NCI-H82 treated with DMSO at 0.1 percent for 48 hours (cell line): ENCODE results near the gene NACC1.

Source experiments
- DNase-seq: peaks from one replicate; lab custom pipeline; 2025; ENCODE audit not compliant: unreplicated experiment; lab: John Stamatoyannopoulos, UW

NACC1 gene

DNA sequence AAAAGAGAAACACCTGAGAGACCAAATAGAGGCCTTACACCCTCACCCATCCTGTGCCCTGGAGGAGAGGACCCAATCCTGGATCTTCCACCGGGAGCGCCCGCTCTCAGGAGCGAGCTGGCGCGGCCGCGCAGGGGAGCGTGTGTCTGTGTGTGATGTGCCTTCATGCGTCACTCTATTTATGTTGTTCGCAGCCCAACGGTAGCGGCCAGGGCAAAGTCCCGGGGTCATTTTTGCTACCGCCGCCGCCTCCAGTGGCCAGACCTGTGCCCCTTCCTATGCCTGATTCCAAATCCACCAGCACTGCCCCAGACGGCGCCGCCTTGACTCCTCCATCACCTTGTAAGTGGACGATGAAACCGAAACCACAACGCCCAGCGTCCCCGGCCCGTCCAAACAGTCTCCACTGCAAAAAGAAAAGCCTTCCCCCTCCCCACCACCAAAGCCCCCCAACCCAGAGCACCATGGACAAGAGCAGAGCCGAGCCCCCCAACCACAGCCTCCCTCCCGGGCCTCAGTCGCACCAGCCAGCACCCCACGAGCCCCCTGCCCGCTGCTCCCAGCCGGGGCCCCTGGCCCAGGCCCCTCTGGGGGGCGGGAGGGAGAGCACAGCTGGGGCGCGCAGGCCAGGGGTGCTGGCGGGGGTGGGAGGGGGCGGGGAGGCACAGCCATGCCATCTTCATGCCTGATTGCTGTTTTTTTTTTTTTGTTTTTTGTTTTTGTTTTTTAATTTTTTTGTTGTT is 30.1 kb upstream of the NACC1 start:
- DNase-seq: no peak

- DNase-seq: no peak
These were observed 28.8 kb upstream of the NACC1 start for GRCh38 chr19:13089139-13089856.

GRCh38 chr19:13089857-13090507 is 28.1 kb upstream of the NACC1 start:
- DNase-seq: no peak

- peak; percentile 70 for DNase-seq
These were observed 27.4 kb upstream of the NACC1 start for GRCh38 chr19:13090511-13091231.

GRCh38 chr19:13091400-13092157 is 26.5 kb upstream of the NACC1 start:
- DNase-seq: no peak

DNA sequence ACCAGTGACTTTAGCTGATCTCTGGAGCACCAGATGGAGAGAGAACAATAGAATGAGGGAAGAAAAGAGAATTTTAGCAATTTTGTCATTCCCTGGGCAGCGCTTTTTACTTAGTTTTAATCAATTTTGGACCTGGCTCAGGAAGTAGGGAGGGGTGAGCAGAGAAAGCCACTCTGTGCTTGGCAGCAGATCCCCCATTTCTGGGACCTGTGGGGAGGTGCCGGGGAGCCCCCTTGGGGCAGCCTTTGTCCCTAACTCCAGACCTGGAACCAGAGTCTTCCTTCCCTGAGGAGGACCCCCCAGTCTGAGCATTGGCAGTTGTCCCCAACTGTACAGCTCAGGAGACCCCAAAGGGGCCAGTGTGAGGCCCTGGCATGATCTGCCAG is 25.9 kb upstream of the NACC1 start:
- no peak for DNase-seq

DNA sequence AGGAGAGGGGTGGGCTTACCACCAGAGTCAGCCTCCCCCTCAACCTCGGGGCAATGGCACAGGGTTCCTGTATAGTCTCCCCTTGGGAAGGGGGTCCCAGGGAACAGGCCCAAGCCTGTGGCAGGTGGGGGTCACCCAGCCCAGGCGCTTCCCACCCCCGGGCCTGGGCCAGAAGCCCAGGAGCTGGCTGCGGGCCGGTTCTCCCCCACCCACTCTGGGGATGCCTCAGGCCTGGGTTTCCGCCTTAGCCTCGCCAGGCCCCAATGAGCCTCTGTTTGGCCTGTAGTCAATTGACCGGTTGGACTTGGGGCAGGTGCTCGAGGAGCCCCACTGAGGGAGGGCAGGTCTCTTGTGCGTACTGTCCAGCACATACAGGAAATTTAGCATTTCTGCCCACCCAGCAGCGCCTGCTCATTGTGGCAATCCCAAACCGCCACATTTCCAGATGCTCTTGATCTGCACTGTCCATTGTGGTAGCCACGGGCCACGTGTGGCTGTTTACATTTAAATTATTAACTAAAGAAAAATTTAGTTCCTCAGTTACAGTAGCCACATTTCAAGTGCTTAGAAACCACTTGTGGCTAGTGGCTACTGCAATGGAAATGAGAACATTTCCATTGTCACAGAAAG is 25.3 kb upstream of the NACC1 start:
- DNase-seq: no peak

DNA sequence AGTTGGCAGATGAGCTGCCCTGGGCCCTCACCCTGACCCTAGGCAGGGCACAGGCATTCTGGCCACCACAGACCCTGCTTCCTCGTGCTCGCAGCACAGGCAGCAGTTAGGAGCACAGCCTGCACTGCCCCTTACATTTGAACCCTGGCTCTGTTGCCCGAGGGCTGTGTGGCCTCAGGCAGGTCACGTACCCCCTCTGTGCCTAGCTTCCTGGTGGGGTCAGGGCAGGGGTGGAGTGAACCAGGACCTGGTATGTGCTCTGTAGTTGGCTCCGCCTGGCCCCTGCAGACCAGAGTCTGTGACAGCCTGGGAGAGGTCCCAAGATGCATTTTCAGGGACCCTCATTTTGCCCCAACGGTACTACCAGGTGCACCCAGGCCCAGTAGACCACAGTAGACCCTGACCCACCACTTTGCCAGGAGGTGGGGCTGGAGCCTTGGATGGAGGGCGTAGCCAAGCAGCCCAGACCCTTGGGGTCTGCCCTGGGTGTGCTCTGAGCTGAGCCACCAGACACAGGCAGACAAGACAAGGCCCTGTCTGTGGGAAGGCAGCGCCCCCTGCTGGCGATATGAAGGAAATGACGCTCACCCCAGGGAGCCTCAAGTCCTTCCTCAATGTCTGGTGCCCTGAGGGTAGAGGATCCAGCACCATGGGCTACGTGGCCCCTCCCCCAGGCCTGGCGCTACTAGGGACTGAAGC is 24.5 kb upstream of the NACC1 start:
- DNase-seq: peak; percentile 63

DNA sequence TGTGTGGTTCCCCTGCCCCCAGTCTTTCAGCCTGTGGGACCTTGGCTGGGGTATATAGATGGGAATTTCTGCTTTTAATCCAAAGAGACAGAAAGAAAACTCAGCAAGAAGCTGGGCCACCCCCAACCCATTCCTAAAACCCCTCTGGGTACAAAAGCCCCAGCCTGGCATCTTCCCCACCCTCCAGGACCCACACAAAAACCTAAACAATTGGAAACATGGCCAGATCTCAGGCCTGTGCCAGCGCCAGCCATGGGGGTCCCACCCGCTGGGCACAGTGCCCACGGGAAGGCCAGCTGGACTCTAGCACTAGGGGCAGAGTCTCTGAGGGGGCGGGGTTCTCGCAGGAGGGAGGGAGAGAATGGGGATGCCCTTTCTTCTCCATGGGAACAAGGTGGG is 24.0 kb upstream of the NACC1 start:
- no peak for DNase-seq

DNA sequence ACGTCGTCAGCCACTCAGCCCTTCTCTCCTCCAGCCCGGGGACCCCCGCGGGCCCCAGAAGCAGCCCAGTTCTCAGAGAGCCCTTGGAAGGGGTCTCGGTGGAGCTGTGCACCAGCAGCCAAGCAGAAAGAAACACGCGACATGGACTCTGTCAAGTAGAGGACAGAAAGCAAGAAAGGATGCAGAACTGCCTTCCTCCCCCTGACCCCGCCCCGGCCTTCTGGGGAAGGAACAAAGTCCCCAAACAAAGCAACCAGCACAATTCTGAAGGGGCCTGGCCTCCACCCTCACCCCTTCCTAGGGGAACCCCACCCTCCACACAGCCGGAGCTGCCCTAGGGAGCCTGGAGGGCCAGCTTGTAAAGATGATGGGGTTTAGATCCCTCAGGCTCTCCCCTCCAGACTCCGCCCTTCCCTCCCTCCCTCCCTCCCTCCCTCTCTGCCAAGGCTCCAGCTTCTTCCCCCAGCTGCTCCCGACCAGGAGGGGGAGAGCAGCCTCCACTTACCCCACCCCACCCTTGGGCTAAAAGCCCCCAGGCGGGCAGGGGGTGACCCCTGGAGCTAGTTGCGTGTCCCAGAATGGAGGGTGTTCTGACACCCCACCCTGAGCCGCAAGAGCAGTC is 23.2 kb upstream of the NACC1 start:
- DNase-seq: peak; percentile 26

DNA sequence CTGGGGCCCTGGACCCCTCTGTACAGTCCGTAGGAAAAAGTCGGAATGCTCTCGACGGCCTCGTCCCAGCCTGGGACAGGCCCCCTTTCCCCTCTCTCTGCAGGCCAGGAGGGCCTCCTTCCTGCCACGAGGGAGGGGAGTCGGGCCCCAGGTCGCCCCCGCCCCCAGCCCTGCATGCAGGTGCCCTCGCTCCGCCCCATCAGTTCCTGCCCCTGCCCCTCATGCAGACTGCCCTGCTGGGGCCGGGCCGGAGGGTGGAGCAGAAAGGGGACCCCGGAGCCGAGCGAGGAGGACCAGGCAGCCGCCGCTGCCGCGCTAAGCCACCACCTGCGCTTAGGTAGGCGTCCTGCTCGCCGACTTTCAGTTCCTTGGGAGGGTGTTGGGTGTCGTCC is 22.7 kb upstream of the NACC1 start:
- DNase-seq: no peak

DNA sequence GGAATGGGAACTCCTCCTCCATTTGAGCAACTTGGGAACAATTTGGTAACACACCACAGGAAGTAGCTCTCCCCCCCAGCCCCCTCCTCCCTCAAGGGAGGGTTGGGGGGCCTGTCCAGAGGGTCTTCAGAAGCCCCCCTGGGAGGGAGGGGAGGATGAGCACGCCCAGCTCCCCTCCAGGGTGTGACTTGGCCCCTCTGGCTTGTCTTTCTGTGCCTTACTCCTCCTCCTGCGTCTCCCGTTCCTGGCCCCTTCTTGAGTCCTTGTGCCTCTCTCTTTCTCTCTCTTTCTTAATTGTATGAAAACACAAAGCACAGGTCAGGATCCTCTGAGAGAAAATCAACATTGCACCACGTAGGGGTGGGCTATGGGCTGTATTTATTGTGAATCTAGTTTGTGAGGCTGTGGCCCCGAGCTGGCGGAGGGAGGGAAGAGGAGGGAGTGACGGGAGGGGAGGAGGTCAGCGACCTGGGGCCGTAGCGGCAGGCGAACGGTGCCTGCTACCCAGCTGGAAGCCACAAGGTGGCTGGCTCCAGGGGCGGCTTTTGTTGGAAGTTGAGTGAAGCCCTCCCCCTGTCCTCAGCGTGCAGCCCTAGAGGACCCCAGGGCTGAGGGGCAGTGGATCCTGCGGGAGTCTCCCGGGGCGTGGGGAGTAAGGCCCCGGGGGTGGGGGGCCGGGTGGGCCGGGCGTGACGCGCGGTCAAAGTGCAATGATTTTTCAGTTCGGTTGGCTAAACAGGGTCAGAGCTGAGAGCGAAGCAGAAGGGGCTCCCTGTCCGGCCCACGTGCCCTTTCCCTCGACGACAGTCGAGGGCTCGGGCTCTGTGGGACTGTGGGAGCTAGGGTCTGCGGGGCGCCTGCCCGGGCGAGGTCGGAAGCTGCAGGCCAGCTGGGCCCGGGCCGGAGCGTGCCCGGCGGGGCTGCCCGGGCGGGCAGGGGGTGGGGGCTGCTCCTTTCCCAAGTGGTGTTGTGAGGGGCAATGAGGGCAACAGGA is 21.8 kb upstream of the NACC1 start:
- DNase-seq: no peak

DNA sequence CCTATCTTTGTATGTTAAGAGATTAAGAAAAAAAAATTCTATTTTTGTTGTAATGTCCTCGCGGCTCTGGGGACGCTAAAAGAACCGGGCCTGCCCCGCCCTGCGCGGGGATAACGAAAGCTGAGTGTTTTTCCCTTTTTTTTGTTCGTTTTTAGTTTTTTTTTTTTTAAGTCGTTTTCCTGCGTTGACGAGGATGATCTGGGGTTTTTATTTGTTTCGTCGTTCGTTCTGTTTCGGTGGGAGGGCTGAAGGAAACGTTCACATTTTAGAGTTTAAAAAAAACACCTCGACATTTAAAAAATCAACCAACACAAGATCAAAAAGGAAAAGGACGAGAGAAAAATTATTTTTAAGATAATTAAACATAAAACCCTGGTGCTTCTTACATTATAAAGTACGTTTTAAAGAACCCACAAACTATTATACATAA is 21.0 kb upstream of the NACC1 start:
- DNase-seq: no peak

- DNase-seq: no peak
These were observed 20.4 kb upstream of the NACC1 start for GRCh38 chr19:13097463-13098258.

- DNase-seq: no peak
These were observed 19.6 kb upstream of the NACC1 start for GRCh38 chr19:13098277-13099072.
